GM12891 (cell line): Measurements from ENCODE around the gene CFL1.

Source experiments
- POLR2A ChIP-seq: IDR thresholded peaks from 2 replicates; pipeline ENCODE4 v1.6.1; 2011; ENCODE audit warnings: low read depth, low read length, control low read depth
- TAF1 ChIP-seq: IDR thresholded peaks from 2 replicates; pipeline ENCODE4 v1.6.1; 2011; ENCODE audit warnings: low read depth, low read length, control low read depth

DNA sequence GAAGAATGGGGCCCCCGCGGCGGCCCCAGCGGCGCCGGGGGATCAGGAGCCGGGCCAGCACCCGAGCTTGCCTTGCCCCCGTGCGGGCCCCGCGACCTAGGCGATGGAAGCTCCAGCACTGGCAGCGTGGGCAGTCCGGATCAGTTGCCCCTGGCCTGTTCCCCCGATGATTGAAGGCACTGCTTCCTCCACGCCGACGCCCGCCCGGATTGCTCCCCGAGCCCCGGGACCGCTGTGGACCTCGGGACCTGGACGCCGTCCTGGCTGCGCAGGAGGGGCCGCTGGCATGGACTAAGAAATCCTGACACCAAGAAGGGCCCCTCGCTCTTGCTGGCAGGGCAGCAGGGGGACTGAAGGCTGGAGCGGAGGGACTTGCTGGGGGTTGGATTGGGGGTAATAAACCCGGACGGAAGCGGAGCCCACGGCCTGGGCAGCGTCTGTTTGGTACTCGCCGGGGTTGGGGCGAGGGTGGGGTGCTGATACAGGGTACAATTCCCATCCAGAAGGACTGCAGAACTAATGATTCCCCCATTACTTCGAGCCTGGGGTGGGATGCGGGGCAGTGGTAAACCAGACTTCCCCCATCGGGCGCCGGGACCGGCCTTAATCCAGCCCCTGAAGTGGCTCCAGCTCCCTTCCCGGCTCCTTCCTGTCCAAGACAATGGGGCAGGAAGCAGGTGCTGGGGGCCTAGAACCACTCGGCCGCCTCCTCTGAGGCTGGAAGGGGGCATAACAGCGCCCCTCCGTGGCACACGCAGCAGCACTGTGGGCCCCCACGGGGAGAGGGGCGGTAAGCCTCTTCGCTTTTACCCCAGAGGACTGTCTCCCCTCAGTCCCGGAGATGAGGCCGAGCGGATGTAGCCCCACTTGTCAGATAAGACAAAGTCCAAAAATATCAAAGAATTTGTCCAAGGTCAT lies 33.5 kb upstream of the CFL1 start:
- TF ChIP-seq POLR2A (no peak), TAF1 (0 out of 2 replicates have a peak, but pooled peaks have one; percentile 10)
